ENCODE measurements around the gene MAPKBP1. TPM values are rescaled to one million over a fixed set of nuclear protein-coding genes. Genes with fewer than 3 reads are reported as not detected.
"Not testable (repeated sequence)": the region's sequence is repeated elsewhere in the genome, so short reads cannot be mapped to it uniquely, and the experiment has no call there.

MAPKBP1 gene, protein sequence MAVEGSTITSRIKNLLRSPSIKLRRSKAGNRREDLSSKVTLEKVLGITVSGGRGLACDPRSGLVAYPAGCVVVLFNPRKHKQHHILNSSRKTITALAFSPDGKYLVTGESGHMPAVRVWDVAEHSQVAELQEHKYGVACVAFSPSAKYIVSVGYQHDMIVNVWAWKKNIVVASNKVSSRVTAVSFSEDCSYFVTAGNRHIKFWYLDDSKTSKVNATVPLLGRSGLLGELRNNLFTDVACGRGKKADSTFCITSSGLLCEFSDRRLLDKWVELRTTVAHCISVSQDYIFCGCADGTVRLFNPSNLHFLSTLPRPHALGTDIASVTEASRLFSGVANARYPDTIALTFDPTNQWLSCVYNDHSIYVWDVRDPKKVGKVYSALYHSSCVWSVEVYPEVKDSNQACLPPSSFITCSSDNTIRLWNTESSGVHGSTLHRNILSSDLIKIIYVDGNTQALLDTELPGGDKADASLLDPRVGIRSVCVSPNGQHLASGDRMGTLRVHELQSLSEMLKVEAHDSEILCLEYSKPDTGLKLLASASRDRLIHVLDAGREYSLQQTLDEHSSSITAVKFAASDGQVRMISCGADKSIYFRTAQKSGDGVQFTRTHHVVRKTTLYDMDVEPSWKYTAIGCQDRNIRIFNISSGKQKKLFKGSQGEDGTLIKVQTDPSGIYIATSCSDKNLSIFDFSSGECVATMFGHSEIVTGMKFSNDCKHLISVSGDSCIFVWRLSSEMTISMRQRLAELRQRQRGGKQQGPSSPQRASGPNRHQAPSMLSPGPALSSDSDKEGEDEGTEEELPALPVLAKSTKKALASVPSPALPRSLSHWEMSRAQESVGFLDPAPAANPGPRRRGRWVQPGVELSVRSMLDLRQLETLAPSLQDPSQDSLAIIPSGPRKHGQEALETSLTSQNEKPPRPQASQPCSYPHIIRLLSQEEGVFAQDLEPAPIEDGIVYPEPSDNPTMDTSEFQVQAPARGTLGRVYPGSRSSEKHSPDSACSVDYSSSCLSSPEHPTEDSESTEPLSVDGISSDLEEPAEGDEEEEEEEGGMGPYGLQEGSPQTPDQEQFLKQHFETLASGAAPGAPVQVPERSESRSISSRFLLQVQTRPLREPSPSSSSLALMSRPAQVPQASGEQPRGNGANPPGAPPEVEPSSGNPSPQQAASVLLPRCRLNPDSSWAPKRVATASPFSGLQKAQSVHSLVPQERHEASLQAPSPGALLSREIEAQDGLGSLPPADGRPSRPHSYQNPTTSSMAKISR (N-terminal part only)
- total RNA-seq, result 1 to 10 TPM; 4.3 to 7.9 (median 5.7) TPM
- long read RNA-seq, result 0 reads

- intact Hi-C loops (cut with DNase I), result loop anchor here in 1 of 2 donors (5.0 kb wide), 1 partner anchor 33 kb away; no protein-coding TSS in a partner anchor
Measured at GRCh38 chr15:41774062-41774881, at the start of gene MAPKBP1. Gene MAPKBP1 (plus strand): TSS chr15:41774484. CDS start chr15:41775276, 792 bp downstream.

DNA sequence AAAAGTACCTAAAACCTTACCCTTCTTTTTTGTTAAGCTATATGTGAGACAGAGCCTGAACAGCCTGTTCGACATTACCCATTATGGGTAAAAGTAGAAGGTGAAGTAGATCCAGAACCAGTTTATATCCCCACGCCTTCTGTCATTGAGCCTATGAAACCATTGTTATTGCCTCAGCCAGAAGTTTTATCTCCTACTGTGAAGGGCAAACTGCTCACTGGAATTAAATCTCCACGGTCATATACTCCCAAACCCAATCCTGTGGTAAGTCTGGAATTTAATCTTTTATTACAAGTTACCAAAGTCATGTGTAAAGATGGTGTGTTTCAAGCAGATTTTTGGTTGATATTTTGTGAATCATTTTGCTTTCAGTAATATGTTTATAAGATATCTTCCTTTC is 47.1 kb upstream of the MAPKBP1 start:
- ATAC-seq (no peak), DNase-seq (no peak)
- H3K4me3 ChIP-seq, result no peak overlapping the region
- no peak for TF ChIP-seq POLR2A (IDR thresholded peaks at IDR 0.05)
- 83% methylated on average over 2 of the region's 3 CpGs for WGBS (ENCODE audit: insufficient coverage, low coverage, low lambda C conversion rate, missing lambda C conversion rate)
- peaks cover 0 to 6% (median 1%) of the 10 kb centered on the region in 4 donors for H3K36me3 ChIP-seq
- H3K4me1 ChIP-seq, result no peaks in the 10 kb centered on the region
- H3K9me3 ChIP-seq, result no peaks in the 10 kb centered on the region
- H3K27me3 ChIP-seq, result no peaks in the 10 kb centered on the region
- intact Hi-C loops (cut with DNase I), result no loop called here
- H3K27ac ChIP-seq, result no peak overlapping the region

More at GRCh38 chr15:41774062-41774881, at the start of gene MAPKBP1:
- H3K27me3 ChIP-seq, result no peaks in the 10 kb centered on the region
- peaks cover 0 to 29% (median 9%) of the 10 kb centered on the region in 4 donors for H3K4me1 ChIP-seq
- ATAC-seq (peak; percentile 93 to 97 (median 96)), DNase-seq (peak; percentile 98 to 99 (median 98))
- H3K36me3 ChIP-seq, result no peaks in the 10 kb centered on the region
- peak within 1 kb of the TSS; percentile 66 to 89 (median 83) for H3K4me3 ChIP-seq
- TF ChIP-seq CTCF (IDR thresholded peaks at IDR 0.05), result peak; percentile 47 to 71 (median 64)
- peak; percentile 43 for TF ChIP-seq POLR2A (IDR thresholded peaks at IDR 0.05)
- no peaks in the 10 kb centered on the region for H3K9me3 ChIP-seq
- WGBS (ENCODE audit: insufficient coverage, low coverage, low lambda C conversion rate, missing lambda C conversion rate), result 0% methylated on average over 12 of the region's 62 CpGs
- peak within 1 kb of the TSS; percentile 59 to 77 (median 70) for H3K27ac ChIP-seq

DNA sequence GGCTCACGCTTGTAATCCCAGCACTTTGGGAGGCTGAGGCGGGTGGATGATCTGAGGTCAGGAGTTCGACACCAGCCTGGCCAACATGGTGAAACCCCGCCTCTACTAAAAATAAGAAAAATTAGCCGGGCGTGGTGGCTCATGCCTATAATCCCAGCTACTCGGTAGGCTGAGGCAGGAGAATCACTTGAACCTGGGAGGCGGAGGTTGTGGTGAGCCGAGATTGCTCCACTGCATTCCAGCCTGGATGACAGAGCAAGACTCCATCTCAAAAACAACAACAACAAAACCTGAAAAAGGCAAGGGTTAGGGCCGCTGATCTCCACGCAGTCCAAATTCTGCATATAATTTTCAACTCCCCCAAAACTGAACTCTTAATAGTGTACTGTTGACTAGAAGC is 46.2 kb upstream of the MAPKBP1 start:
- H3K27me3 ChIP-seq; intact Hi-C loops (cut with DNase I); H3K4me1 ChIP-seq; H3K4me3 ChIP-seq; H3K36me3 ChIP-seq; DNase-seq; H3K27ac ChIP-seq; H3K9me3 ChIP-seq; ATAC-seq: not testable (repeated sequence)
- 96% methylated on average over 6 of the region's 11 CpGs for WGBS (ENCODE audit: insufficient coverage, low coverage, low lambda C conversion rate, missing lambda C conversion rate)

DNA sequence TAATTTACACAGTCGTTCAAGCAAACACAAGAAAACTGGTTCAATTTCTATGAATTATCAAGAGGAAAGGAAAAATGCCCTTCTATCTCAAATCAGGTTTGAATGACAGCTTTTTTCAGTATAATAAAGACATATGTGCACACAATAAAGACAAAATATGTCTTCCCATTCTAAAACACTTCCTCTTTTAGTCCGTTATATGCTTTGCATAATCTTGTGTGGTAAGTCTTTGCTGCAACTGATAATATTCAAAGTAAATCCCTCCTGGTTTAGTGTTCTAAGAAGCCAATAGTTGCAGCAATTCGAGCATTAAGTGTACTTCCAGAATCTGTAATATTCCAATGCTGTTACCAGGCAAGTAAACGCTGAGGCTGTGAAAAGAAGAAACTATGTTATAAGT is 43.7 kb upstream of the MAPKBP1 start:
- H3K27ac ChIP-seq, result no peak overlapping the region
- no peaks in the 10 kb centered on the region for H3K9me3 ChIP-seq
- H3K4me1 ChIP-seq, result no peaks in the 10 kb centered on the region
- no peaks in the 10 kb centered on the region for H3K27me3 ChIP-seq
- DNase-seq, result no peak
- ATAC-seq, result no peak
- intact Hi-C loops (cut with DNase I), result no loop called here
- H3K4me3 ChIP-seq, result no peak overlapping the region
- no peak for TF ChIP-seq CTCF (IDR thresholded peaks at IDR 0.05)
- TF ChIP-seq POLR2A (IDR thresholded peaks at IDR 0.05), result no peak
- H3K36me3 ChIP-seq, result peaks cover 0 to 12% (median 2%) of the 10 kb centered on the region in 4 donors
- 63% methylated on average over 4 of the region's 4 CpGs for WGBS (ENCODE audit: insufficient coverage, low coverage, low lambda C conversion rate, missing lambda C conversion rate)

Measured in right lobe of liver (tissue), 6 donors.